HG03520 (cell line): ENCODE results near the gene KLHL29.

Experiments
- ATAC-seq: cut with Tn5 transposase; IDR thresholded peaks from one replicate; pipeline ENCODE4 v1.9.1; 2021; ENCODE audit warnings: mild to moderate bottlenecking, moderate library complexity; ENCODE audit not compliant: unreplicated experiment

The KLHL29 gene

GRCh38 chr2:23393722-23394121 lies 8.7 kb downstream of the KLHL29 start:
- no peak for ATAC-seq

- no peak for ATAC-seq
Measured at GRCh38 chr2:23394700-23395099, 9.7 kb downstream of the KLHL29 start.

DNA sequence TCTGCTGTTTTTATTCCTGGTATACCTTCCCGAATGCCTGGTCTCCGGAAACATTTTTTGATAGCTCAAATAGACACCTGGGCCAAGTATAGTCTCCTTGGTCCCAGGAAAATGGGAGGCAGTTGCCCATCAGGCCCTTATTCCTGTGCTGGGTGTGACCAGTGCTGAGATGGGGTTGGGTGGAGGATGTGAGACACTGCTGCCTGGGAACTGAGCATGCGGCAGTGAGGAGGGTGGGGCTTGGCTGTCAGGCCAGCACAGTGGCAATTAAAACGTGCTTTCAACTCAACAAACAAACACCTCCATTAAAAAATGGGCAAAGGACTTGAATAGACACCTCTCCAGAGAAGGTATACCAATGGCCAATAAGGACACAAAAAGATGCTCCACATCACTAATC lies 12.5 kb downstream of the KLHL29 start:
- ATAC-seq: no peak

GRCh38 chr2:23399674-23400261 lies 14.8 kb downstream of the KLHL29 start:
- peak; percentile 45 for ATAC-seq

DNA sequence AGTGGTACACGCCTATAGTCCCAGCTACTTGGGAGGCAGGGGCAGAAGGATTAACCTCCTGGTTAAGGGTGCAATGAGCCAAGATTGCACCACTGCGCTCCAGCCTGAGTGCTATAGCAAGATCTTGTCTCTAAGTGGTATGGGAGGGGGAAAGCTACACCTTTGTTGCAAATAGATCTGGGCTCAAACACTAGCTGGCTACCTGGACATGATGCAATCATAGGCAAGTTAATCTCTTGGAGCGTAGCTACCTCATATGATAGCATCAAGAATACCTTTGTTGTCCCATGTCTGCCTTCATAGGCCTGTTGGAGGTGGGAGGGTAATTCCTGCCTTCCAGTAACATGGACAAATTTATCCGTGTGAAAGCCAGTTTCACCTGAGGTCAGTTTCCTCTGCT lies 15.7 kb downstream of the KLHL29 start:
- no peak for ATAC-seq

DNA sequence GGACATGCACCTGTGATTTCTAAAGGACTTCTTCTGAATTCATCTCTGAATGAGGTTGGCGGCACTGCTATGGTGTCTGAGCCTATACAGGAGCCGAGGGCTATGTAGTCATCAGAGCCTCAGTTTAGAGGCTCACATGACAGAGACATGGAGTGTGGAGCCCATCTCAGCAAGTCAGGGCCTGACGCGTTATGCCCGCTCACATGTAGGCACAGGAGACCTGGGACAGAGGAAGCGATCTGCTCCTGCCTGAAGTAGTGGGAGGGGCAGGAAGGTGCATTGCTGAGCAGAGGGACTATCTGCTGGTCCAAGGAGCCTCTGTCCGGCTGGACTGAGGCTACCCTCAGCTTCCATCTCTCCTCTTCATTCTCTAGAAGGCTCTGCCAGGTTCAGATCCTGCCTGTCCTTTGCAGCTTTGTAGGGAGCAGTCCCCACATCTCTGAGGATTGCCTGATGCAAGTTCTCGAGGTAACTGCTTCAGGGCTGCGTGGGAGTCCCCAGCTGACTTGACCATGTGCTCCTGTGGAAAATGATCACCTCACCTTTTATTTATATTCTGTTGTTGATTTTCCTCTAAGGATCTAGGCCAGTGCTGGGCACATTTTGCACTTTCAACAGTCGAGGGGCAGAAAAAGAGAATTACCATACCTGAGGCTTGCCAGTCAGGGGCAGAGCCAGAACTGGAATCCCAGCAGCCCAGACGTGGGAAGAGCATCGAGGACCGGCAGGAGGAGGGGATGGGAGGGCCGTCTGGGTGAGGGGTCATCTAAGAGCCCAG lies 16.6 kb downstream of the KLHL29 start:
- ATAC-seq: no peak

DNA sequence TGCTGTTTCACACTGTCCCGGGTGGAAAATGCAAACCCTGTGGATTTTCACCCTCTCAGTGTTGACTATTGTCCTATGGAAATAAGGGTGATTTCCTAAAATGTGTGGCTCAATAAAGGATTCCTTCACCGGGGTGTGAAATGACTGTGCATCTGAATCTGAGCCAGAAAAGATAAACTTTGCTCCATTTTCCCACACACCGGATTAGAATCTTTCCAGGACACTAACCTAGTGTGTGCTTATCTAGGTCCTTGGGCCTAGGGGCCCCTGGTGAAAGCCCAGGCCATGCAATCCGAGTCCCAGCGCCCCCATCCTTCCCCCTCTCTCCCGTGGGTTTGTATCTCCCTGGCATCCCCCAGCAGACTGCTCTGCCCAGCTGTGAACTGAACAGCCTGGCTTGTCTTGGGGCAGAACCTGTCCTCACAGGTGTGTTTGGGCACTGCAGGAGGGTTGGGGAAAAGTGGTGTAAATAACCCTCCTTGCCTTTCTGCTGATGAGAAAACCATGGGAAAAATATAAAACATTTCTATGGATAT lies 17.3 kb downstream of the KLHL29 start:
- no peak for ATAC-seq

DNA sequence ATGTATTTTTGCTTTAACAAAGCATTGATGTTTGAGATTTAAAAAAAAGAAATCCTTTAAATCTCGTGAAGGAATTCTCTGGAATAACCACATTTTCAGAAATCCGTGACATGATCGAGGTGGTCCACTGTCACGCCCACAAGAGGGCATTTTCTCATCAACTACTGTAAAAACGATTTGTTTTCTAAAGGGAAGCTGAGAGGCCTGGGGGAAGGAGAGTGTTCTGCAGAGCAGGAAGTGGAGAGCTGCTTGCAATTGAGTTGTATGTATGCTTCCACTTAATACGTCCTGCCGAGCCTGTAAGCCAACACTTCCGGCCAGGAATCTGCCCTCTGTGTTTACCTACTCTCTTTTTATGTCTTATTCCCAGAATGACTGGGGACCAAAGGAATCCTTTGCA lies 19.4 kb downstream of the KLHL29 start:
- ATAC-seq: peak; percentile 62

DNA sequence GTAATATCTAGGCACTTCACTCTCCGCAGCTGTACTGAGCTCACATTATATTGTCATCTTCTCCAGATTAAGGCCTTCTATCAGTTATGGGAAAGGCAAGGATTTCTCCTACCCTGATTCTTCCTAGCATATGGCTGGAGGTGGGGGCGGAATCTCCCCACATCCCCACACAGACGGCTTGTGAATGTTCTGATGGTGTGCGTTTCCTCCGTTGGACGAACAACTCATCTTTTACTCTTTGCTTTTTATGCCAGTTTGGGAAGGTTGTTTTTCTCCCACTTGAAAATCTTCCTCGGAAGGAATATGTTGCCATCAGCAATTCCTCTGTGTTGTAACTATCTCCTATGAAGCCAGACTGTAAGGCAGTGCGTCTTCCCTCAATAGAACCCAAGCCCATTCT lies 24.3 kb downstream of the KLHL29 start:
- no peak for ATAC-seq

- no peak for ATAC-seq
Measured at GRCh38 chr2:23410596-23410995, 25.6 kb downstream of the KLHL29 start.

- ATAC-seq: no peak
Measured at GRCh38 chr2:23411752-23412431, 26.9 kb downstream of the KLHL29 start.

DNA sequence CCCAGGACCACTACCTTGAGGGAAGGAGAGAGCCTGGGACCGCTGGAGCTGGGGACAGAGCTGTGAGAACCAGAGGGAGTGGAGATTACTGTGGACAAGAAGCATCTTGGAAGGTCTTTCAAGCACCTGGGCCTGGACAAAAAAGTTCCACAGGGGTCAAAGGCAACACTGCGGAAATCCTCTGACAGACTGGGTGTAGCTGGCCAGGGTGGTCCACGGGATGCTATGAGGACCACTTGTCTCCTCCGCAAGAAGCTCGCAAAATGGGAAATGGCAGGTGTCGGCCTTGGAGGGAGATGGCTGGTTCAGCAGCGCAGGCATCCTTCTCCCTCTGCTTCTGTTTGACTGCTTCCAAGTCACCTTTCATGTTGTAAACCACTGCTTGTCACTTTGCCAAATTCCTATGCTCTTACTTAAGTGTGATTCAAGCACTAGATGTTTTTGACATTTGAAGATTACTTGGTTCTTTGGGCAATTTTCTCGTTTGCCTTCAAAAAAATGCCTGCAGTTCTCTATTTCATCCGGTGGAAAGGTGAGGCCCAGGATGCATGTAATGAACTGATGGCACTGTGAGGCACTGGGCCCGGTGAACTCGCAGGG lies 27.7 kb downstream of the KLHL29 start:
- ATAC-seq: no peak

DNA sequence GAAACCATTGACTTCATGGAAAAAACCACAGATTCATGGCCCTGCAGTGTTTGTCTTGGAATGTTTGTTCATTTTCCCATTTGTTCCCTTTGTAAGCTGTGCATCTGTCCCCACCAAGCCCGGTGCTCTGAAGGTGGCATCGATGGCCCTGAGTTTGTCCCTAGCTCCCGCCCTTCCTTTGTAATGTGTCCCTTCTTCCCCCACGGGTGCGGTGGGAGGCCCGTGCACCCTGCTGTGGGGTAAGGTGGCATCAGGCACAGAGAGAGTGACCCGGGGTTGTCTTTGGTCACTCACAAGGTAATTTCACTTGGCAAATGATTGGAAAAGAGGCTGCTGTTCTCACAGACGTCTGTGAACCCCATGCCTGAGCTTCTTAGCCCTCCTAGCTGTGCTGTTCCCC lies 28.7 kb downstream of the KLHL29 start:
- ATAC-seq: no peak

DNA sequence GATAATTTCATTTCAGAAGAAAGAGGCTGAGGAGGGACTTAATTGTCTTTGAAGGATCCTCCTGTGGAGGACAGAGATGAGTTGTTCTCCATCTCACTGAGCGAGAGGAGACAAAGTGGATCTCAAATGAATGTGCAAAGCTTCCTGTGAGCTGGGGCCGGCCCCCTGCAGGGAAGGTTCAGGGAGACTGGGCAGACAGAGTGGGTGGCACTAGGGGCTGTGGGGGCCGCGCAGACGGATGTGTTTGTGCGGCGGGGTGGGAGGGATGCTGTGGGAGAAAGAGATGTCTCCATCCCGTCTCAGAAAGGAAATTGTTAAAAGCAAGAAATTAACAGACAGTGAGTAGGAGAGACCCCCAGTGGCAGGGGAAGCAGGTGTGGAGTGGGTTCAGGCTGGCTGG lies 29.1 kb downstream of the KLHL29 start:
- no peak for ATAC-seq

DNA sequence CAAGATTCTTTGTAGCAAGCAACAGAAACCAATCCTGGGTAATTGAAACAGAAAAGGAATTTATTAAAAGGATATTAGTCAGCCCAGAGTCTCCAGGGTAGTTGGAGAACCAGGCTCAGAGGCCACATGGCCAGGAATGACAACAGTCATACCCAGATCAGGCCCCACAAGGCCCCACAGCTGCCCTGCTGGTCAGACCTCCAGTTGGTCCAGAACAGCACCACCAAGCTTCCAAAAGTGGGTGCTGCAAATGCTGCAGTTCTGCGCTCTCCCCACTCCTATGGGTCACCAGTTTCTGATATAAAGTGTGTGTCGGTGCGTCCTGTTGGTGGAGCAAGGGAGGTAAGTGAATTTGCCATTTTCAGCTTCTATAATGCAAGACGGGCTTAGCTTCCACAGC lies 29.9 kb downstream of the KLHL29 start:
- ATAC-seq: no peak

DNA sequence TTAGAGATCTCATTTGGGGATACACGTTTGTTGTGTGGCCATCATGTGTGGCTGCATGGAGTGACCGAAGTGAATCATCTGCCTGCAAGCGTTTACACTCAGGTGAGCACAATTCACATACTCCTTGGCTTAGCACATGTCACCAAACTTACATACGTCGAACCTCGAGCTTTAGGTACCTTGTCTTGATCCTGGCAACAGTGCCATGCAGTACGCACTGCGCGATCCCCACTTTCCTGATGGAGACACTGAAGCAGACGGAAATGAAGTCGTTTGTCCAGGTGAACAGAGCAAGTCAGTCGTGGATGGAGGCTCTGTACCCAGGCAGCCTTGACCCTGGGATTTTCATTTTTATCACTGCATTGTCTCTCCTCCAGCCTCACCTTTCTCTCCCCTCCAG lies 32.3 kb downstream of the KLHL29 start:
- ATAC-seq: no peak

DNA sequence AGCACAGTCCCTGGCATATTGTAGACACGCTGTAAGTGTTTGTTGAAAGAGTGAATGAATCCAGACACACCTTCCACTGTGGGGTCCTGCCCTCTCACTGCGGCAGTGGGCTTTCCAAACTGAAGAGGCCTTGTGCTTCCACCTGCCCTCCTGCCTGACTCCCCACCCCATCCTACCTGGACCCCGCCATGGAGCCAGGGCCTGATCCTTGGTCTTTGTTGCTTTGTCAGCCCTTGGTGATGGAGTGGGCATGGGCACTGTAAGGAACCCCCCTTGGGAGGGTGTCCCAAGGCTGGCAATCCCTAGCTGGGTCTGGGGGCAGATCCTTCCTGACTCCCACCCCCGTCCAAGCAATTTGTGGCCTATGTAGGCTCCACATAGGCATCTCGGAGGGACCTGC lies 33.1 kb downstream of the KLHL29 start:
- ATAC-seq: no peak

- ATAC-seq: no peak
Measured at GRCh38 chr2:23418461-23418911, 33.5 kb downstream of the KLHL29 start.

GRCh38 chr2:23419171-23420090 lies 34.5 kb downstream of the KLHL29 start:
- no peak for ATAC-seq

- no peak for ATAC-seq
Measured at GRCh38 chr2:23420091-23420839, 35.3 kb downstream of the KLHL29 start.
